Keratinocyte (primary cell): Measurements from ENCODE around the gene SVOPL. TPM values are rescaled to one million over a fixed set of nuclear protein-coding genes. Genes with fewer than 3 reads are reported as not detected.

ENCODE experiments used
- DNase-seq: peaks from one replicate; pipeline ENCODE4 v3.0.0-alpha.2; 2011; ENCODE audit warnings: low read depth, missing footprints, low spot score
- FAIRE-seq: peaks from 2 replicates; lab custom pipeline; 2011; peaks lifted over from hg19 to GRCh38; lab: Jason Lieb, UNC
- H2AFZ ChIP-seq: 2 replicates; pipeline ENCODE4 v1.6.0; 2012; ENCODE audit warnings: low read length, control low read depth, inconsistent platforms; ENCODE audit not compliant: control insufficient read depth
- H3K27ac ChIP-seq: 2 replicates; pipeline ENCODE4 v1.5.1; 2011; ENCODE audit warnings: low read length; ENCODE audit not compliant: control insufficient read depth, insufficient read depth
- H3K27me3 ChIP-seq: 3 replicates; pipeline ENCODE4 v1.6.0; 2011; ENCODE audit warnings: low read length; ENCODE audit not compliant: control insufficient read depth, insufficient read depth; ENCODE audit errors: extremely low read depth
- H3K36me3 ChIP-seq, 2 experiments: 2 replicates in 1 of 2; 3 replicates in 1 of 2; pipeline ENCODE4 v1.5.1; 2011; ENCODE audit warnings: low read length in 2 of 2, mild to moderate bottlenecking in 1 of 2; ENCODE audit not compliant: control insufficient read depth in 2 of 2, insufficient read depth in 2 of 2; ENCODE audit errors: extremely low read depth in 1 of 2
- H3K4me1 ChIP-seq: 3 replicates; pipeline ENCODE4 v1.5.1; 2011; ENCODE audit warnings: low read length; ENCODE audit not compliant: control insufficient read depth, insufficient read depth; ENCODE audit errors: extremely low read depth
- H3K4me2 ChIP-seq: 3 replicates; pipeline ENCODE4 v1.6.0; 2011; ENCODE audit warnings: low read depth, low read length; ENCODE audit not compliant: control insufficient read depth, insufficient read depth; ENCODE audit errors: extremely low read depth
- H3K4me3 ChIP-seq, 3 experiments: fragments of 200-600 bp in 1 of 3; sonication (generic) in 1 of 3; 2 replicates in 2 of 3; 3 replicates in 1 of 3; pipeline ENCODE4 v1.5.1; 2011 to 2016; ENCODE audit warnings: low read length in 3 of 3, mild to moderate bottlenecking in 3 of 3, control low read depth in 2 of 3, inconsistent platforms in 1 of 3, low read depth in 1 of 3, mixed read lengths in 1 of 3, mixed run types in 1 of 3, moderate library complexity in 1 of 3; ENCODE audit not compliant: control insufficient read depth in 2 of 3, insufficient read depth in 2 of 3; ENCODE audit errors: extremely low read depth in 1 of 3
- H3K79me2 ChIP-seq: 2 replicates; pipeline ENCODE4 v1.6.0; 2012; ENCODE audit warnings: low read length; ENCODE audit not compliant: control insufficient read depth, insufficient read depth
- H3K9ac ChIP-seq: 3 replicates; pipeline ENCODE4 v1.6.0; 2011; ENCODE audit warnings: low read length; ENCODE audit not compliant: control insufficient read depth, insufficient read depth; ENCODE audit errors: extremely low read depth
- H3K9me1 ChIP-seq: 3 replicates; pipeline ENCODE4 v1.6.0; 2011; ENCODE audit warnings: low read length; ENCODE audit not compliant: control insufficient read depth, insufficient read depth; ENCODE audit errors: extremely low read depth
- H3K9me3 ChIP-seq: 2 replicates; pipeline ENCODE4 v1.5.1; 2012; ENCODE audit warnings: low read depth, low read length; ENCODE audit not compliant: control insufficient read depth
- H4K20me1 ChIP-seq: 3 replicates; pipeline ENCODE4 v1.6.0; 2011; ENCODE audit warnings: low read length; ENCODE audit not compliant: control insufficient read depth, insufficient read depth; ENCODE audit errors: extremely low read depth
- EZH2 ChIP-seq: IDR thresholded peaks from one replicate; pipeline ENCODE4 v1.6.1; 2012; ENCODE audit warnings: inconsistent platforms, mild to moderate bottlenecking, low read length, moderate library complexity
- dilution Hi-C: fragments of 300-500 bp; cut with MboI; formaldehyde crosslinking; loops from one replicate; pipeline ENCODE4 v1.7.0; 2020; ENCODE audit warnings: low sequenced_read_pairs; ENCODE audit not compliant: extremely low pct_ligation_motif_present
- polyA plus RNA-seq, 5 experiments: library from polyadenylated mRNA; depleted of rRNA in 3 of 5; stranded (reverse) in 3 of 5; stranded (forward) in 1 of 5; unstranded in 1 of 5; fragments of >200 nt; gene quantifications; 1 replicate in 1 of 5; 2 replicates in 3 of 5; 3 replicates in 1 of 5; pipeline versions ENCODE4 v1.2.1 to v1.2.3, GENCODE V29; 2011 to 2012; ENCODE audit warnings: missing spikeins in 2 of 5, low read depth in 1 of 5, low replicate concordance in 1 of 5
- TF ChIP-seq, protein P1 (sequence below), 3 experiments: IDR thresholded peaks in 1 of 3; conservative IDR thresholded peaks in 1 of 3; optimal IDR thresholded peaks in 1 of 3; 2 replicates in 2 of 3; 3 replicates in 1 of 3; pipeline versions ENCODE3 to v1.5.1; 2011; ENCODE audit warnings: low read length in 3 of 3, mild to moderate bottlenecking in 3 of 3, moderate library complexity in 2 of 3, control low read depth in 1 of 3, inconsistent platforms in 1 of 3; ENCODE audit not compliant: insufficient read depth in 2 of 3; ENCODE audit errors: extremely low read depth in 1 of 3

SVOPL gene
- polyA plus RNA-seq, 1 donor (not counting 4 experiments of a cell fraction or from before 2014, with no cell fraction given) = not detected

DNA sequence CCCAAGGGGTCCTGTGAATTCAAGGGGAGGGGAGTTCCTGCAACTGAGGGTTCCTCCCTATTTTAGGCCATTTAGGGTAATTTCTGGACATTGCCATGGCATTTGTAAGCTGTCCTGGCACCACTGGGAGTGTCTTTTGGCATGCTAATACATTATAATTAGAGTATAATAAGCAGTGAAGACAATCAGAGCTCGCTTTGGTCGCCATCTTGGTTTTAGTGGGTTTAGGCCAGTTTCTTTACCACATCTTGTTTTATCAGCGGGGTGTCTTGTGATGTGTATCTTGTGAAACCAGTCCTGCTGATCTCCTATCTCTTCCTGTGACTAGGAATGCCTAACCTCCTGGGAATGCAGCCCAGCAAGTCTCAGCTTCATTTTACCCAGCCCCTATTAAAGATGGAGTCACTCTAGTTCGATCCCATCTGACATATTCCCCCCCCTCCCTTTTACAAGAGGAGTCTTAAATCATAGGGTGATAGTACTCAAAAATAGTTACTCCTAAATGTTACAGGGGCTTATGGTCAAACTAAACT, 43.2 kb downstream of the SVOPL start:
- Histone ChIP-seq H3K9me3 (no peaks in the 10 kb centered on the region), H4K20me1 (no peaks in the 10 kb centered on the region), H3K4me2 (no peak overlapping the region), H3K27me3 (no peaks in the 10 kb centered on the region), H2AFZ (no peak overlapping the region), H3K9ac (no peak overlapping the region), H3K36me3 (no peaks in the 10 kb centered on the region), H3K4me1 (no peaks in the 10 kb centered on the region), H3K9me1 (no peaks in the 10 kb centered on the region), H3K4me3 (no peak overlapping the region), H3K27ac (no peak overlapping the region), H3K79me2 (no peaks in the 10 kb centered on the region)
- TF ChIP-seq, protein P1, sequence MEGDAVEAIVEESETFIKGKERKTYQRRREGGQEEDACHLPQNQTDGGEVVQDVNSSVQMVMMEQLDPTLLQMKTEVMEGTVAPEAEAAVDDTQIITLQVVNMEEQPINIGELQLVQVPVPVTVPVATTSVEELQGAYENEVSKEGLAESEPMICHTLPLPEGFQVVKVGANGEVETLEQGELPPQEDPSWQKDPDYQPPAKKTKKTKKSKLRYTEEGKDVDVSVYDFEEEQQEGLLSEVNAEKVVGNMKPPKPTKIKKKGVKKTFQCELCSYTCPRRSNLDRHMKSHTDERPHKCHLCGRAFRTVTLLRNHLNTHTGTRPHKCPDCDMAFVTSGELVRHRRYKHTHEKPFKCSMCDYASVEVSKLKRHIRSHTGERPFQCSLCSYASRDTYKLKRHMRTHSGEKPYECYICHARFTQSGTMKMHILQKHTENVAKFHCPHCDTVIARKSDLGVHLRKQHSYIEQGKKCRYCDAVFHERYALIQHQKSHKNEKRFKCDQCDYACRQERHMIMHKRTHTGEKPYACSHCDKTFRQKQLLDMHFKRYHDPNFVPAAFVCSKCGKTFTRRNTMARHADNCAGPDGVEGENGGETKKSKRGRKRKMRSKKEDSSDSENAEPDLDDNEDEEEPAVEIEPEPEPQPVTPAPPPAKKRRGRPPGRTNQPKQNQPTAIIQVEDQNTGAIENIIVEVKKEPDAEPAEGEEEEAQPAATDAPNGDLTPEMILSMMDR (optimal IDR thresholded peaks at IDR 0.05 in 1 of 3, IDR thresholded peaks at IDR 0.05 in 1 of 3, conservative IDR thresholded peaks at IDR 0.05 in 1 of 3; ENCODE audit: extremely low read depth in 1 of 3, insufficient read depth in 2 of 3, low read length in 3 of 3) = no peak
- TF ChIP-seq EZH2 = no peak
- DNase-seq = no peak
- FAIRE-seq = no peak
- dilution Hi-C loops = no loop called here

DNA sequence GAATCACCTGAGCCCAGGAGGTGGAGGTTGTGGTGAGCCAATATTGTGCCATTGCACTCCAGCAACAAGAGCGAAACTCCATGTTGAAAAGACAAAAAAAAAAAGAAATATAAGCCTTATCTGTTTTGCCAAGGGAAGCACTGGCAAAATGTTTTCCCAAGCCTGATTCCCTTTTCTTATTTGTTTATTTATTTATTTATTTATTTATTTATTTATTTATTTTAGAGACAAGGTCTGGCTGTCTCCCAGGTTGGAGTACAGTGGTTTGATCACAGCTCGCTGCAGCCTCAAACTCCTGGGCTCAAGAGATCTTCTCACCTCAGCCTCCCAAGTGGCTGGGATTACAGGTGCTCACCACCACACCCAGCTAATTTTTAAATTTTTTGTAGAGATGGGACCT, 44.2 kb downstream of the SVOPL start:
- dilution Hi-C loops = no loop called here
- Histone ChIP-seq H3K36me3 (no peaks in the 10 kb centered on the region), H3K9me3 (no peaks in the 10 kb centered on the region), H3K27me3 (no peaks in the 10 kb centered on the region), H2AFZ (no peak overlapping the region), H3K4me3 (no peak overlapping the region), H3K9me1 (no peaks in the 10 kb centered on the region), H3K4me1 (no peaks in the 10 kb centered on the region), H3K4me2 (no peak overlapping the region), H3K9ac (no peak overlapping the region), H4K20me1 (no peaks in the 10 kb centered on the region), H3K27ac (no peak overlapping the region), H3K79me2 (no peaks in the 10 kb centered on the region)
- no peak for FAIRE-seq
- TF ChIP-seq, protein P1 (optimal IDR thresholded peaks at IDR 0.05 in 1 of 3, IDR thresholded peaks at IDR 0.05 in 1 of 3, conservative IDR thresholded peaks at IDR 0.05 in 1 of 3; ENCODE audit: extremely low read depth in 1 of 3, insufficient read depth in 2 of 3, low read length in 3 of 3) = no peak
- no peak for TF ChIP-seq EZH2
- no peak for DNase-seq
